GM19043 (cell line): Measurements from ENCODE around the gene ASB3.
A peak's percentile ranks its signal among the peaks of the same experiment; 100 is the strongest.
"Not testable (repeated sequence)": the region's sequence is repeated elsewhere in the genome, so short reads cannot be mapped to it uniquely, and the experiment has no call there.

ENCODE experiments used
- ATAC-seq: cut with Tn5 transposase; IDR thresholded peaks from one replicate; pipeline ENCODE4 v1.9.1; 2021; ENCODE audit warnings: low read depth; ENCODE audit not compliant: unreplicated experiment

Gene ASB3

GRCh38 chr2:53787614-53788289 lies 999 bp upstream of the ASB3 start:
- ATAC-seq: no peak

GRCh38 chr2:53786352-53786704 lies 425 bp downstream of the ASB3 start:
- peak; percentile 7 for ATAC-seq

GRCh38 chr2:53785366-53785765 lies 1.4 kb downstream of the ASB3 start:
- ATAC-seq: no peak

GRCh38 chr2:53784436-53784835 lies 2.3 kb downstream of the ASB3 start:
- no peak for ATAC-seq

GRCh38 chr2:53782676-53783075 lies 4.1 kb downstream of the ASB3 start:
- ATAC-seq: no peak

GRCh38 chr2:53780056-53780455 lies 6.7 kb downstream of the ASB3 start:
- ATAC-seq: no peak

GRCh38 chr2:53778536-53779162 lies 8.1 kb downstream of the ASB3 start:
- no peak for ATAC-seq

- no peak for ATAC-seq
Observed at GRCh38 chr2:53777134-53777533, 9.6 kb downstream of the ASB3 start.

- no peak for ATAC-seq
Observed at GRCh38 chr2:53770264-53770663, 16.5 kb downstream of the ASB3 start.

- no peak for ATAC-seq
Observed at GRCh38 chr2:53769318-53769945, 17.3 kb downstream of the ASB3 start.

- ATAC-seq: peak; percentile 36
Observed at GRCh38 chr2:53768242-53768542, 18.6 kb downstream of the ASB3 start.

GRCh38 chr2:53767405-53768241 lies 19.1 kb downstream of the ASB3 start, which contains the start of gene CHAC2:
Gene CHAC2 (plus strand): TSS chr2:53767804. CDS start chr2:53767887, 83 bp downstream.
- peak; percentile 91 for ATAC-seq

- ATAC-seq: no peak
Observed at GRCh38 chr2:53765767-53766166, 21.0 kb downstream of the ASB3 start.

GRCh38 chr2:53757206-53757605 lies 29.5 kb downstream of the ASB3 start:
- not testable (repeated sequence) for ATAC-seq

GRCh38 chr2:53756644-53757043 lies 30.1 kb downstream of the ASB3 start:
- no peak for ATAC-seq

- no peak for ATAC-seq
Observed at GRCh38 chr2:53755121-53755520, 31.6 kb downstream of the ASB3 start.

GRCh38 chr2:53753041-53753440 lies 33.7 kb downstream of the ASB3 start:
- no peak for ATAC-seq

GRCh38 chr2:53752385-53752784 lies 34.4 kb downstream of the ASB3 start:
- ATAC-seq: no peak

GRCh38 chr2:53751728-53752127 lies 35.0 kb downstream of the ASB3 start:
- peak; percentile 86 for ATAC-seq

GRCh38 chr2:53750041-53750768 lies 36.5 kb downstream of the ASB3 start:
- no peak for ATAC-seq
